Neural progenitor cell (in vitro differentiated cells): Measurements from ENCODE around the gene ZCCHC8. TPM values are rescaled to one million over a fixed set of nuclear protein-coding genes. Genes with fewer than 3 reads are reported as not detected.

Experiments used
- DNase-seq: peaks from one replicate; pipeline ENCODE4 v3.0.0-alpha.2; 2016; ENCODE audit warnings: low spot score
- H2AFZ ChIP-seq: fragments of 200-600 bp; sonication (generic); replicated peaks from 2 replicates; pipeline ENCODE4 v1.6.1; 2016; ENCODE audit warnings: antibody characterized with exemption
- H3F3A ChIP-seq: fragments of 200-600 bp; sonication (generic); 2 replicates; pipeline ENCODE4 v1.6.1; 2016; ENCODE audit warnings: antibody characterized with exemption, low read depth
- H3K27ac ChIP-seq: fragments of 200-600 bp; sonication (generic); 2 replicates; pipeline ENCODE4 v1.5.1; 2016; ENCODE audit warnings: mild to moderate bottlenecking
- H3K27me3 ChIP-seq: fragments of 200-600 bp; sonication (generic); 2 replicates; pipeline ENCODE4 v1.6.1; 2016; ENCODE audit warnings: mild to moderate bottlenecking, moderate library complexity
- H3K36me3 ChIP-seq: fragments of 200-600 bp; sonication (generic); 2 replicates; pipeline ENCODE4 v1.5.1; 2016
- H3K4me1 ChIP-seq: fragments of 200-600 bp; sonication (generic); 2 replicates; pipeline ENCODE4 v1.6.1; 2016; ENCODE audit warnings: mixed run types
- H3K4me2 ChIP-seq: fragments of 200-600 bp; sonication (generic); 2 replicates; pipeline ENCODE4 v1.6.1; 2016
- H3K4me3 ChIP-seq: fragments of 200-600 bp; sonication (generic); 2 replicates; pipeline ENCODE4 v1.5.1; 2016
- H3K79me2 ChIP-seq: fragments of 200-600 bp; sonication (generic); 2 replicates; pipeline ENCODE4 v1.6.1; 2016; ENCODE audit warnings: low read depth
- H3K9ac ChIP-seq: fragments of 200-600 bp; sonication (generic); 2 replicates; pipeline ENCODE4 v1.6.1; 2016
- H3K9me3 ChIP-seq: fragments of 200-600 bp; sonication (generic); 2 replicates; pipeline ENCODE4 v1.5.1; 2016; ENCODE audit warnings: low read depth
- H4K20me1 ChIP-seq: fragments of 200-600 bp; sonication (generic); 2 replicates; pipeline ENCODE4 v1.6.1; 2016; ENCODE audit warnings: low read depth
- H3K27ac Mint-ChIP-seq: 3 replicates; pipeline ENCODE4 v1.8.0; 2021; ENCODE audit warnings: mixed read lengths
- H3K27me3 Mint-ChIP-seq: 2 replicates; pipeline ENCODE4 v1.8.0; 2022; ENCODE audit warnings: low read depth, mild to moderate bottlenecking, inconsistent platforms, moderate library complexity, mixed read lengths; ENCODE audit not compliant: insufficient read depth
- H3K36me3 Mint-ChIP-seq: 3 replicates; pipeline ENCODE4 v1.8.0; 2021; ENCODE audit warnings: mixed read lengths
- H3K4me1 Mint-ChIP-seq: 3 replicates; pipeline ENCODE4 v1.8.0; 2021; ENCODE audit warnings: mixed read lengths
- H3K4me3 Mint-ChIP-seq: 3 replicates; pipeline ENCODE4 v1.8.0; 2021; ENCODE audit warnings: mild to moderate bottlenecking, moderate library complexity, mixed read lengths
- H3K9me3 Mint-ChIP-seq: 3 replicates; pipeline ENCODE4 v1.8.0; 2020; ENCODE audit warnings: mixed read lengths
- EZH2 ChIP-seq: fragments of 200-600 bp; sonication (generic); IDR thresholded peaks from 2 replicates; pipeline ENCODE4 v1.6.1; 2017; ENCODE audit warnings: antibody characterized with exemption, mild to moderate bottlenecking, moderate library complexity
- EZH2phosphoT487 ChIP-seq: fragments of 200-600 bp; sonication (generic); IDR thresholded peaks from 2 replicates; pipeline ENCODE4 v1.6.1; 2017; ENCODE audit warnings: antibody characterized with exemption
- total RNA-seq: library from RNA; depleted of rRNA; stranded (reverse); fragments of >200 nt; gene quantifications from 2 replicates; pipeline ENCODE4 v1.2.3, GENCODE V29; 2015; ENCODE audit warnings: low replicate concordance
- TF ChIP-seq, protein P1 (sequence below): fragments of 200-600 bp; sonication (generic); IDR thresholded peaks from 2 replicates; pipeline ENCODE4 v1.5.1; 2017; ENCODE audit warnings: antibody characterized with exemption, mild to moderate bottlenecking

ZCCHC8 gene
- total RNA-seq, 1 donor from 2014 or later = 49.1 TPM

GRCh38 chr12:122423258-122424165 is 77.2 kb downstream of the ZCCHC8 start:
- H3K9me3 ChIP-seq = no peaks in the 10 kb centered on the region
- H3K79me2 ChIP-seq = peaks cover 36% of the 10 kb centered on the region
- H3K4me2 ChIP-seq = peak overlapping the region; percentile 75
- H3K4me1 Mint-ChIP-seq = peaks cover 28% of the 10 kb centered on the region
- peak overlapping the region; percentile 5 for H3K9ac ChIP-seq
- peak overlapping the region; percentile 92 for H3K27ac ChIP-seq
- no peaks in the 10 kb centered on the region for H3K36me3 Mint-ChIP-seq
- peaks cover 12% of the 10 kb centered on the region for H3K4me1 ChIP-seq
- TF ChIP-seq, protein P1, sequence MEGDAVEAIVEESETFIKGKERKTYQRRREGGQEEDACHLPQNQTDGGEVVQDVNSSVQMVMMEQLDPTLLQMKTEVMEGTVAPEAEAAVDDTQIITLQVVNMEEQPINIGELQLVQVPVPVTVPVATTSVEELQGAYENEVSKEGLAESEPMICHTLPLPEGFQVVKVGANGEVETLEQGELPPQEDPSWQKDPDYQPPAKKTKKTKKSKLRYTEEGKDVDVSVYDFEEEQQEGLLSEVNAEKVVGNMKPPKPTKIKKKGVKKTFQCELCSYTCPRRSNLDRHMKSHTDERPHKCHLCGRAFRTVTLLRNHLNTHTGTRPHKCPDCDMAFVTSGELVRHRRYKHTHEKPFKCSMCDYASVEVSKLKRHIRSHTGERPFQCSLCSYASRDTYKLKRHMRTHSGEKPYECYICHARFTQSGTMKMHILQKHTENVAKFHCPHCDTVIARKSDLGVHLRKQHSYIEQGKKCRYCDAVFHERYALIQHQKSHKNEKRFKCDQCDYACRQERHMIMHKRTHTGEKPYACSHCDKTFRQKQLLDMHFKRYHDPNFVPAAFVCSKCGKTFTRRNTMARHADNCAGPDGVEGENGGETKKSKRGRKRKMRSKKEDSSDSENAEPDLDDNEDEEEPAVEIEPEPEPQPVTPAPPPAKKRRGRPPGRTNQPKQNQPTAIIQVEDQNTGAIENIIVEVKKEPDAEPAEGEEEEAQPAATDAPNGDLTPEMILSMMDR = no peak
- TF ChIP-seq EZH2phosphoT487 = no peak
- TF ChIP-seq EZH2 = peak; percentile 33
- peaks cover 3% of the 10 kb centered on the region for H3K27me3 Mint-ChIP-seq
- H3K4me3 Mint-ChIP-seq = peak overlapping the region; percentile 96
- peaks cover 2% of the 10 kb centered on the region for H4K20me1 ChIP-seq
- H3K4me3 ChIP-seq = peak overlapping the region; percentile 48
- no peaks in the 10 kb centered on the region for H3K36me3 ChIP-seq
- H2AFZ ChIP-seq = peak overlapping the region; percentile 22
- peak overlapping the region; percentile 100 for H3K27ac Mint-ChIP-seq
- H3K27me3 ChIP-seq = no peaks in the 10 kb centered on the region
- DNase-seq = peak; percentile 88
- H3F3A ChIP-seq = peaks cover 26% of the 10 kb centered on the region
- no peaks in the 10 kb centered on the region for H3K9me3 Mint-ChIP-seq

- H3K4me3 Mint-ChIP-seq = peak overlapping the region; percentile 96
- Histone ChIP-seq H3K9me3 (no peaks in the 10 kb centered on the region), H3K27me3 (no peaks in the 10 kb centered on the region), H4K20me1 (peaks cover 2% of the 10 kb centered on the region), H3K79me2 (peaks cover 43% of the 10 kb centered on the region), H3K36me3 (no peaks in the 10 kb centered on the region), H3K4me3 (peak overlapping the region; percentile 48), H3K4me2 (peak overlapping the region; percentile 75), H3F3A (peaks cover 26% of the 10 kb centered on the region), H2AFZ (peak overlapping the region; percentile 22), H3K27ac (peak overlapping the region; percentile 92), H3K4me1 (peaks cover 12% of the 10 kb centered on the region), H3K9ac (peak overlapping the region; percentile 5)
- TF ChIP-seq EZH2phosphoT487 = no peak
- TF ChIP-seq, protein P1 = no peak
- no peak for TF ChIP-seq EZH2
- H3K4me1 Mint-ChIP-seq = peaks cover 28% of the 10 kb centered on the region
- H3K36me3 Mint-ChIP-seq = no peaks in the 10 kb centered on the region
- H3K27me3 Mint-ChIP-seq = peaks cover 3% of the 10 kb centered on the region
- peak; percentile 64 for DNase-seq
- H3K9me3 Mint-ChIP-seq = no peaks in the 10 kb centered on the region
- H3K27ac Mint-ChIP-seq = peak overlapping the region; percentile 100
These were observed 77.9 kb downstream of the ZCCHC8 start for GRCh38 chr12:122422730-122423257.

DNA sequence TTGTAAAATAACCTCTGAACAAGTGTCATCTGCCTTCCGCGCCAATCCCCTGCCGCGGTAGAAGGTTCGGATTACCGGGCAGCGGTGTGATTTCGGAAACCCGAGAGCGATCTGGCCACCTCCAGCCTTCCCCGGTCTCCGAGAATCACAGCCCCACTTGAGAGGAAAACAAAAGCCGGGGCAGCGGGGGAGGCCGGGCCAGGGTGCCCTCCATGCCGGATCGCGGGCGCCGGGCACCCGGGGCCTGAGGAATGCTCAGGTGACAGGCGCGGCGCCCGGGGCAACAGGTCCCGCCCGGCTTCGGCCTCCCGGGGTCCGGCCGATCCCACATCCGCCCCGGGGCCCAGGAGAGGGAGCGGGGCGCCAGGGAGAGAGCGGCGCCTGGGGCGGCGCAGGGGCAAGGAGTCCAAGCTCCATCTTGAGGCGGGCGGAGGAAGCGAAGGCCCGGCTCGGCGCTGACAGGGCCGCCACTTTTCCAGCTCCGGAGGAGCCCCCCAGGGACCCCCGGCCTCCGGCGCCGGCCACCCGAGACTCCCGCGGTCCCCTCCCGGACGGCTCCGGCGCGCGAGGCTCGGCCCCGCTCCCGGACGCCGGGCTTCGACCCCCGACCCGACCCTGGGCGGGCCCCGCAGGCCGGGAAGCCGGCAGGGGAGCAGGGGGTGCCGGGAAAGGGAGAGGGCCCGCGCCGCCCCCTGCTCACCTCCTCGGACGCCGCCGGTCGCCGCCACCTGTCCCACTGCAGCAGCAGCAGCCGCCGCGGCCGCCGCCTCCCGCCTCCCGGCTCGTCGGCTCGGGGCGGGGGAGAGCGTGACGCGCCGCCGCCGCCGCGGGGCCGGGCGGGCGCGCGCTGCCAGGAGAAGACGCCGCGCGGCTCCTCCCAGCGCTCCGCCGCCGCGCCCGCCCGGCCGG is 78.7 kb downstream of the ZCCHC8 start, which contains the start of gene CLIP1:
Gene CLIP1 (minus strand): TSS at position 849 of the 909 bp plus-strand sequence. CDS start 42,217 bp downstream, outside the sequence.
- Histone ChIP-seq H3K9ac (peak within 1 kb of the TSS; percentile 47), H3K4me3 (peak within 1 kb of the TSS; percentile 76), H2AFZ (peak within 1 kb of the TSS; percentile 73), H3K79me2 (peaks cover 47% of the 10 kb centered on the region), H3K36me3 (no peaks in the 10 kb centered on the region), H3K4me2 (peak within 1 kb of the TSS; percentile 87), H3K4me1 (peaks cover 12% of the 10 kb centered on the region), H3K27me3 (no peaks in the 10 kb centered on the region), H3K27ac (peak within 1 kb of the TSS; percentile 92), H4K20me1 (peaks cover 2% of the 10 kb centered on the region), H3K9me3 (no peaks in the 10 kb centered on the region), H3F3A (peaks cover 26% of the 10 kb centered on the region)
- Mint-ChIP-seq H3K4me3 (peak within 1 kb of the TSS; percentile 97), H3K36me3 (no peaks in the 10 kb centered on the region), H3K4me1 (peaks cover 28% of the 10 kb centered on the region), H3K27me3 (peaks cover 3% of the 10 kb centered on the region), H3K9me3 (no peaks in the 10 kb centered on the region), H3K27ac (peak within 1 kb of the TSS; percentile 100)
- no peak for TF ChIP-seq EZH2phosphoT487
- TF ChIP-seq, protein P1 = peak; percentile 49
- no peak for TF ChIP-seq EZH2
- DNase-seq = peak; percentile 86
